Activated CD4-positive, alpha-beta memory T cell treated with anti-CD3 and anti-CD28 coated beads for 36 hours (primary cell): ENCODE results near the gene OXLD1. TPM values are rescaled to one million over a fixed set of nuclear protein-coding genes. Genes with fewer than 3 reads are reported as not detected.
"Not testable (repeated sequence)": the region's sequence is repeated elsewhere in the genome, so short reads cannot be mapped to it uniquely, and the experiment has no call there.

ENCODE experiments used
- CTCF ChIA-PET: fragments of 350-600 bp; sonication (Branson Sonifier 250); formaldehyde crosslinking; loops from one replicate; lab custom pipeline; 2021; ENCODE audit warnings: antibody characterized with exemption, inconsistent platforms; lab: Charles Lee
- POLR2A ChIA-PET: fragments of 350-600 bp; sonication (Branson Sonifier 250); formaldehyde crosslinking; loops from one replicate; lab custom pipeline; 2021; ENCODE audit warnings: antibody characterized with exemption; lab: Charles Lee
- DNase-seq: peaks from one replicate; pipeline ENCODE4 v3.0.0-alpha.2; 2020
- H3K27ac Mint-ChIP-seq: one replicate; pipeline ENCODE4 v1.8.0; 2021; ENCODE audit warnings: mixed read lengths
- H3K27me3 Mint-ChIP-seq: one replicate; pipeline ENCODE4 v1.8.0; 2021; ENCODE audit warnings: mixed read lengths
- H3K36me3 Mint-ChIP-seq: one replicate; pipeline ENCODE4 v1.8.0; 2021; ENCODE audit warnings: mixed read lengths
- H3K4me1 Mint-ChIP-seq: one replicate; pipeline ENCODE4 v1.8.0; 2021; ENCODE audit warnings: low read depth, mixed read lengths
- H3K4me3 Mint-ChIP-seq: one replicate; pipeline ENCODE4 v1.8.0; 2021; ENCODE audit warnings: mild to moderate bottlenecking, mixed read lengths
- H3K9me3 Mint-ChIP-seq: one replicate; pipeline ENCODE4 v1.8.0; 2021; ENCODE audit warnings: mixed read lengths
- intact Hi-C: fragments of 100-400 bp; cut with micrococcal nuclease; formaldehyde crosslinking; loops from one replicate; pipeline ENCODE4 v1.15.1; 2023
- microRNA-seq: library from miRNA; unstranded; fragments of <30 nt; microRNA quantifications from one replicate; pipeline ENCODE4 v1.2.0, GENCODE V29; 2022; ENCODE audit warnings: borderline number of aligned reads, borderline microRNAs expressed, borderline replicate concordance
- total RNA-seq, 2 experiments: library from RNA; stranded (reverse); gene quantifications; one replicate each; pipeline ENCODE4 v1.2.3, GENCODE V29; 2021

OXLD1 gene
- total RNA-seq, 2 experiments from 2014 or later = 49.6 to 57.7 TPM

DNA sequence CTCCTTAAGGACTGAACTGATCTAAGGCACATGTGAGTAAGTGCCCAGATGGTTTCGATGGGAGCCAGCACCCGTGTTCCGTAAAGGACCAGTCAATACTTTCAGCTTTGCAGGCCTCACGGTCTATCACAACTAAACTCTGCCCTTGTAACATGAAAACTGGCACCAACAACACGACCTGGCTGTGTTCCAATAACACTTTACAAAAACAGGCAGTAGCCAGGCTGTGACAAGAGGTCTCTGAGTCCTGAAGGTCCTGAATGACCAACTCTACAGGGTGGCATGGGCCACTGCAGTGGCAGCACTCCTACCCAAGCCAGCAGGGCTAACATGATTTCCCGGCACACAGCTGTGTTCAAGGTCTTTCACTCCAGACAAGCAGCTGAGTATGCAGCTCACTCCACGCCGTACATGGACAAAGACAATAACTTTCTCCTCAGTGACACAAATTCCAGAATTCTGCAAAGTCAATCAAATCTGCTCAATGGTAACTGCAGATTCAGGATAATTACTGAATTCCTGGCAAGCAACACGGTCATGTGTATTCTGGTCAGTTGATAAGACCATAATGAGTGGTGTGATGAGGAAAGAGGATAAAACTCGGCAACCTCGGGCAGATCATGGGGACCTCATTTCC is 44.8 kb downstream of the OXLD1 start:
- ChIA-PET CTCF (no interaction called here), POLR2A (no interaction called here)
- Mint-ChIP-seq H3K4me3 (no peak overlapping the region), H3K4me1 (peaks cover 1% of the 10 kb centered on the region), H3K27me3 (no peaks in the 10 kb centered on the region), H3K9me3 (no peaks in the 10 kb centered on the region), H3K27ac (no peak overlapping the region), H3K36me3 (peaks cover 46% of the 10 kb centered on the region)
- no peak for DNase-seq
- intact Hi-C loops = no loop called here

DNA sequence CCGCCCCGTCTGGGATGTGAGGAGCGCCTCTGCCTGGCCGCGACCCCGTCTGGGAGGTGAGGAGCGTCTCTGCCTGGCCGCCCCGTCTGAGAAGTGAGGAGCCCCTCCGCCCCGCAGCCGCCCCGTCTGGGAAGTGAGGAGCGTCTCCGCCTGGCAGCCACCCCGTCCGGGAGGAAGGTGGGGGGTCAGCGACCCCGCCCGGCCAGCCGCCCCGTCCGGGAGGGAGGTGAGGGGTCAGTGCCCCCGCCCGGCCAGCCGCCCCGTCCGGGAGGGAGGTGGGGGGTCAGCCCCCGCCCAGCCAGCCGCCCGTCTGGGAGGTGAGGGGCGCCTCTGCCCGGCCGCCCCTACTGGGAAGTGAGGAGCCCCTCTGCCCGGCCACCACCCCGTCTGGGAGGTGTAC is 48.1 kb downstream of the OXLD1 start:
- H3K27ac Mint-ChIP-seq, H3K4me3 Mint-ChIP-seq, H3K27me3 Mint-ChIP-seq, POLR2A ChIA-PET, H3K9me3 Mint-ChIP-seq, intact Hi-C loops, DNase-seq, CTCF ChIA-PET: not testable (repeated sequence)
- H3K36me3 Mint-ChIP-seq = peaks cover 38% of the 10 kb centered on the region
- H3K4me1 Mint-ChIP-seq = peaks cover 16% of the 10 kb centered on the region

DNA sequence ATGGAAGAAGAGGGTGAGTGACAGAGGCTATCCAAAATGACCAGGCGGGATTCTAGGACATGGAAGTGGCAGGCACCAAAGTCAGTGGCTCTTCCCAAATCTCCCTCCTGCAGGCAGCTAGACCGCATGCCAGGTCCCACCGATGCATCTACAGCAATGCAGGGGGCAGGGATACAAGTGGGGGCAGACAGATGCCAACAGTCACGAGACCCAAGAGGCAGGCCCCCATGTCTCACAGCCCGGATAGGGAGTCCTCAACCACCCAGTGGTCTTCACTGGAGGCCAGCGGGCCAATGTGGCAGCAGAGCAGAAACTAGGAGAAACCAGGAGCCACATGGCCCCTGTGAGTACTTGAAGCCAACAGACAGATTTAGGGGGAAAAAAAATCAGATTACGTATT is 49.5 kb downstream of the OXLD1 start:
- Mint-ChIP-seq H3K4me1 (peaks cover 16% of the 10 kb centered on the region), H3K4me3 (no peak overlapping the region), H3K27ac (no peak overlapping the region), H3K27me3 (no peaks in the 10 kb centered on the region), H3K36me3 (peaks cover 44% of the 10 kb centered on the region), H3K9me3 (no peaks in the 10 kb centered on the region)
- ChIA-PET CTCF (interaction anchor here (1.0 kb wide), 1 partner anchor 16 kb away, joined by 3 read pairs; no protein-coding TSS in a partner anchor), POLR2A (no interaction called here)
- intact Hi-C loops = no loop called here
- DNase-seq = no peak

DNA sequence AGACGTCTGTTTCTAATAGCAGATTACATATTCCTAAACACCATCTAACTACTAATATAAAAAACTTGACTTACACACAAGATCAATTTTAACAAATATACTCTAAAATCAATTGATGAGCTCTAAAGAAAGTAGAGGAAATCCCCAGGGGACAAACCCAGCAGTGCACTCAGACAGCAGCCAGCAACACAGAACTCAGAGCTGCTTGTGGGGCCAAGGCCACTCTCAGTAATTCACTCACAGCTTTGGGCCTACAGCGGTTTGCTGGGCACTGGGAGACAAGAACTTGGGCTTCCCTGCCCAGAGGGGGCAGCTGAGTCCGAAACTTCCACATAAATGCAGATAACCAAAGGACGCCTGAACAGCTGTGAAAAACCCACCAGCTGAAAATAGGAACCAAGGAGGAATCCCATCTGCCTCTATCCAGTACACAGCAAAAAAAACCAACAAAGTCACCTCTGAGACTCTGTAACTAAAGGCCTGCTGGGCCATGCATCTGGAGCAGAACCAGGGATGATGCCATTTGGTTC is 50.9 kb downstream of the OXLD1 start:
- no peaks in the 10 kb centered on the region for H3K9me3 Mint-ChIP-seq
- CTCF ChIA-PET = interaction anchor here (0.8 to 4.9 kb wide), 2 partner anchors 14 to 16 kb away, joined by 3 to 26 read pairs; no protein-coding TSS in a partner anchor
- H3K27me3 Mint-ChIP-seq = no peaks in the 10 kb centered on the region
- peaks cover 15% of the 10 kb centered on the region for H3K4me1 Mint-ChIP-seq
- H3K36me3 Mint-ChIP-seq = peaks cover 37% of the 10 kb centered on the region
- POLR2A ChIA-PET = no interaction called here
- DNase-seq = no peak
- H3K27ac Mint-ChIP-seq = no peak overlapping the region
- no peak overlapping the region for H3K4me3 Mint-ChIP-seq
- intact Hi-C loops = no loop called here

Small RNA genes lying within 50 kb of the gene (microRNA-seq; reads per million reads assigned to microRNA genes)
- not detected for gene MIR6786

Other genes starting within 250 kb of the OXLD1 start
- 1,000 to 10,000 TPM; 3,773 to 3,928 TPM for gene ACTG1, start 153.8 kb downstream of the OXLD1 start, total RNA-seq
- gene FSCN2, start 138.2 kb downstream of the OXLD1 start, total RNA-seq = under 1 TPM; 0.33 to 0.46 TPM
- 10 to 100 TPM; 33.5 to 39.7 TPM for gene FAAP100, start 114.3 kb downstream of the OXLD1 start, total RNA-seq
- 10 to 100 TPM; 78.4 to 93.2 TPM for gene NPLOC4, start 29.5 kb downstream of the OXLD1 start, total RNA-seq
- gene TSPAN10, start 29.4 kb downstream of the OXLD1 start, total RNA-seq = under 1 TPM; 0.36 to 0.45 TPM
- gene PDE6G, start 10.1 kb downstream of the OXLD1 start, total RNA-seq = 1 to 10 TPM; 1.1 to 1.5 TPM
- gene CCDC137, start 132 bp upstream of the OXLD1 start, total RNA-seq = 10 to 100 TPM; 34.0 to 36.8 TPM
- gene ARL16, start 17.2 kb upstream of the OXLD1 start, total RNA-seq = 10 to 100 TPM; 15.1 to 17.1 TPM
- gene HGS, start 17.4 kb upstream of the OXLD1 start, total RNA-seq = 100 to 1,000 TPM in 1 of 2 experiments, 10 to 100 TPM in 1; 96.9 to 111 TPM
- gene MRPL12, start 36.8 kb upstream of the OXLD1 start, total RNA-seq = 100 to 1,000 TPM; 112 to 118 TPM
- 10 to 100 TPM; 25.1 to 25.7 TPM for gene SLC25A10, start 45.7 kb upstream of the OXLD1 start, total RNA-seq
- not detected for gene GCGR, start 137.5 kb upstream of the OXLD1 start, total RNA-seq
- 10 to 100 TPM; 67.4 to 68.3 TPM for gene MCRIP1, start 166.7 kb upstream of the OXLD1 start, total RNA-seq
- not detected for gene PPP1R27, start 168.4 kb upstream of the OXLD1 start, total RNA-seq
- 100 to 1,000 TPM; 358 to 367 TPM for gene P4HB, start 193.9 kb upstream of the OXLD1 start, total RNA-seq
- 100 to 1,000 TPM; 526 to 531 TPM for gene ARHGDIA, start 204.7 kb upstream of the OXLD1 start, total RNA-seq
- gene ALYREF, start 225.0 kb upstream of the OXLD1 start, total RNA-seq = 100 to 1,000 TPM; 208 to 210 TPM
- 100 to 1,000 TPM; 172 to 173 TPM for gene ANAPC11, start 225.1 kb upstream of the OXLD1 start, total RNA-seq
- not detected for gene NPB, start 235.6 kb upstream of the OXLD1 start, total RNA-seq
- 10 to 100 TPM; 28.8 to 29.7 TPM for gene PCYT2, start 244.8 kb upstream of the OXLD1 start, total RNA-seq